Measurements from ENCODE around the gene DNAJB8.

Gene DNAJB8

DNA sequence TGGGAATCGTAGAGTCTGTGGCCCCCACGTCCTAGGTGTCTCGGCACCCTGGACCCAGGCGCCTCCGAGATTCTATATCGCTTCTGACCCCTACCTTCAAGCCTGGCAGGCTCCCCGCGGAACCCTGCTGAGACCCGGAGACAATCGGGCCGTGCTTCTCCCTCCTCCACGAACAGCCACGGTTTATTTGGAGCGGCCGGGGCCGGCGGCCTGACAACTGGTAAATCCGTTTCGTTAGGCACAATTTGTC, 24.9 kb upstream of the DNAJB8 start:
- H2BK15ac ChIP-seq (ENCODE audit: low read depth, poor library complexity, severe bottlenecking): no peak overlapping the region
- no peak overlapping the region for H4K91ac ChIP-seq (ENCODE audit: low read length)
- no peak overlapping the region for H2BK12ac ChIP-seq (ENCODE audit: low read length in 2 of 2)
- H3K27me3 ChIP-seq (ENCODE audit: control insufficient read depth in 1 of 2, insufficient read depth in 1 of 2, low read length in 2 of 2): peaks cover 95 to 97% of the 10 kb centered on the region in 2 experiments
- no peak overlapping the region for H2BK120ac ChIP-seq (ENCODE audit: low read depth, low read length)
- H3K4me3 ChIP-seq (ENCODE audit: insufficient read depth in 1 of 2, low read depth in 1 of 2, low read length in 2 of 2): no peak overlapping the region
- H3K14ac ChIP-seq (ENCODE audit: low read length in 2 of 2): no peak overlapping the region
- WGBS: 1% methylated on average over 19 of the region's 19 CpGs
- no peak overlapping the region for H3K18ac ChIP-seq (ENCODE audit: low read depth in 1 of 2, low read length in 2 of 2)
- no peak overlapping the region for H3K23ac ChIP-seq (ENCODE audit: low read length in 2 of 2)
- H3K4ac ChIP-seq (ENCODE audit: low read depth in 1 of 2, low read length in 2 of 2): no peak overlapping the region
- H3K9me3 ChIP-seq (ENCODE audit: control insufficient read depth, low read length): no peaks in the 10 kb centered on the region
- no peak overlapping the region for H2AK5ac ChIP-seq (ENCODE audit: low read length, severe bottlenecking)
- no peaks in the 10 kb centered on the region for H3K36me3 ChIP-seq (ENCODE audit: control insufficient read depth in 1 of 2, insufficient read depth in 2 of 2, low read depth in 1 of 2, low read length in 2 of 2)
- H2BK5ac ChIP-seq (ENCODE audit: low read depth, low read length, poor library complexity, severe bottlenecking): no peak overlapping the region
- peaks cover 44% of the 10 kb centered on the region for H3K4me1 ChIP-seq (ENCODE audit: control insufficient read depth, insufficient read depth, low read depth, low read length)
- H3K4me2 ChIP-seq (ENCODE audit: low read length, poor library complexity, severe bottlenecking): no peak overlapping the region
- H3K27ac ChIP-seq (ENCODE audit: low read length, poor library complexity, severe bottlenecking): no peak overlapping the region
- H3K79me1 ChIP-seq (replicated peaks; ENCODE audit: low read length, poor library complexity, severe bottlenecking): no peaks in the 10 kb centered on the region
- no peak overlapping the region for H4K8ac ChIP-seq (ENCODE audit: low read length)
- H3K9ac ChIP-seq (ENCODE audit: low read length): no peak overlapping the region
- no peak overlapping the region for H2AFZ ChIP-seq (ENCODE audit: low read depth, low read length)
- no peak for DNase-seq

DNA sequence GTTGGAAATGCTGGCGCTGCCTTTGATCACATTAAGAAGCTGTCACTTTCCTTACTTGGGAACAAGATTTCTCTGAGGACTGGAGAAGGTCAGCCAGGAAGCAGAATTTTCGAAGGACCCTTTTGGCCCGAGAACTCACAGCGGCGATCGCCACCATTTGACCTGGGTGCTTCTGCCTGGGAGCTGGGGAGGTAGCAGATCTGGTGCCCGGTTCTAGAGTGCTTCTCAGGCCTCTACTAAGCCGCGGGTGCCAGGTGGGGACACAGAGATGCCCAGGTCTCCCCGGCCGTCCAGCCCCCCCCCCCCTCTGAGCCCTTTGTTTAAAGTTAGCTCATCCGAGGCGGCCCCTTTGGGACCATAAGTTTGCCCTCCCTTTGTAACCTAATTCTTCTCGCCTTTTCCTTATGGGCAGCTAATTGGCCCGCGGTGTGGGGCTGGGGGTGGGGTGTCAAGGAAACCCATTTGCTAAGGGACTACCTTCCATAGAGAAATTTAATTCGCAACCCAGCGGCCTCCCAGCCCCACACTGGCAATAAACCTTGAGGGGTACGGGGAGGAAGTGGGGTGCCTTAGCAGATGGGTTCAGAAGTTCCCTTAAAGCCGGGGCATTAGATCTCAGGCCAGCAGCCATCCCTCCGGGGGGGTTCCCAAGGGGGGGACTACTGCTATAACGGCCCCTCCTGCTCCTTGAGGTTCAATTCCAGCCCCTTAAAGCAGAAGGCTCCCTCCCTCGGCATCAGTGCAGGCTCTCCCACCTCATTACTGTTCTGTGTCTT, 24.4 kb upstream of the DNAJB8 start:
- Histone ChIP-seq H3K27me3 (ENCODE audit: control insufficient read depth in 1 of 2, insufficient read depth in 1 of 2, low read length in 2 of 2) (peaks cover 95 to 97% of the 10 kb centered on the region in 2 experiments), H3K18ac (ENCODE audit: low read depth in 1 of 2, low read length in 2 of 2) (no peak overlapping the region), H3K9ac (ENCODE audit: low read length) (no peak overlapping the region), H2BK12ac (ENCODE audit: low read length in 2 of 2) (no peak overlapping the region), H3K36me3 (ENCODE audit: control insufficient read depth in 1 of 2, insufficient read depth in 2 of 2, low read depth in 1 of 2, low read length in 2 of 2) (no peaks in the 10 kb centered on the region), H3K4me3 (ENCODE audit: insufficient read depth in 1 of 2, low read depth in 1 of 2, low read length in 2 of 2) (no peak overlapping the region), H4K8ac (ENCODE audit: low read length) (no peak overlapping the region), H2BK5ac (ENCODE audit: low read depth, low read length, poor library complexity, severe bottlenecking) (no peak overlapping the region), H2AFZ (ENCODE audit: low read depth, low read length) (no peak overlapping the region), H3K4me1 (ENCODE audit: control insufficient read depth, insufficient read depth, low read depth, low read length) (peaks cover 43% of the 10 kb centered on the region), H3K27ac (ENCODE audit: low read length, poor library complexity, severe bottlenecking) (no peak overlapping the region), H3K23ac (ENCODE audit: low read length in 2 of 2) (no peak overlapping the region), H3K4ac (ENCODE audit: low read depth in 1 of 2, low read length in 2 of 2) (no peak overlapping the region), H3K4me2 (ENCODE audit: low read length, poor library complexity, severe bottlenecking) (no peak overlapping the region), H4K91ac (ENCODE audit: low read length) (no peak overlapping the region), H3K79me1 (replicated peaks; ENCODE audit: low read length, poor library complexity, severe bottlenecking) (no peaks in the 10 kb centered on the region), H2BK120ac (ENCODE audit: low read depth, low read length) (no peak overlapping the region), H2BK15ac (ENCODE audit: low read depth, poor library complexity, severe bottlenecking) (no peak overlapping the region), H2AK5ac (ENCODE audit: low read length, severe bottlenecking) (no peak overlapping the region), H3K14ac (ENCODE audit: low read length in 2 of 2) (no peak overlapping the region), H3K9me3 (ENCODE audit: control insufficient read depth, low read length) (no peaks in the 10 kb centered on the region)
- no peak for DNase-seq
- WGBS: 3% methylated on average over 17 of the region's 23 CpGs

GRCh38 chr3:128490650-128490914, 23.9 kb upstream of the DNAJB8 start:
- no peak overlapping the region for H3K4me2 ChIP-seq (ENCODE audit: low read length, poor library complexity, severe bottlenecking)
- WGBS: 2% methylated on average over 10 of the region's 10 CpGs
- no peaks in the 10 kb centered on the region for H3K79me1 ChIP-seq (replicated peaks; ENCODE audit: low read length, poor library complexity, severe bottlenecking)

DNA sequence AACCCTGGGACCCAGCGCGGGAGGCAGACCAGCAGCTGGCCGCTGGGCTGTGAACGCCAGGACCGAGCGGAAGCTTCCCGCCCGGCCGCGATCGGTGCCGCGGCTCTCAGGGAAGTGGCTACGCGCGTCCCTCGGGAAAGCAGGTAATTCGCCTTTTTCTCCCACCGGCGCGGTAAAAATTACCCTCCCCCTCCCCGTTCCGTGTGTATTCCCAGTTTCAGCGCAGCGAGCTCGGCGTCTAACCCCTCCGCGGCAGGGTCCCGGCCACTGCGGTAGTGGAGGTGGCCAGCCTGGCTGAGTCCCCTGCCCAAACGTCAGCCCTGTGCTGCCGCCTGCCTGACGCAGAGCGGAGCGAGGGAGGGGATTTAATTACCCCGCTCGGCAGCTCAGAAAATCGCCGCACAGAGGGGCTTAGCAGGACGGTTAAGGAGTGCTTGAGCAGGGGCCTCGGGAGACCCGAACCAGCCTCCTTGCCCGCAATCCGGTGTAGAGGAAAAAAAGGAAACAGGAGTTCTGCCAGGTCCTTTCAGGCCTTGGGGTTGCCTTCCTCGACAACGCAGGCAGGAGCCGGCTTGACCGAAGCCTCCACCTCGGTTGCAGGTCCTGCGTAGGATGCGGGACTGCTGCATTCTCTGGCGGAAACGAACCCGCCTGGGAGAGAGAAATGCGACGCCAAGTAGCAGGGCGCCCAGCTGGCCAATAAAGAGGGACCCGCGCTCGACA, 23.4 kb upstream of the DNAJB8 start:
- H2BK120ac ChIP-seq (ENCODE audit: low read depth, low read length): no peak overlapping the region
- no peak overlapping the region for H2BK12ac ChIP-seq (ENCODE audit: low read length in 2 of 2)
- H3K14ac ChIP-seq (ENCODE audit: low read length in 2 of 2): no peak overlapping the region
- H3K36me3 ChIP-seq (ENCODE audit: control insufficient read depth in 1 of 2, insufficient read depth in 2 of 2, low read depth in 1 of 2, low read length in 2 of 2): no peaks in the 10 kb centered on the region
- H3K9ac ChIP-seq (ENCODE audit: low read length): no peak overlapping the region
- DNase-seq: peak; percentile 49
- no peaks in the 10 kb centered on the region for H3K9me3 ChIP-seq (ENCODE audit: control insufficient read depth, low read length)
- peaks cover 43% of the 10 kb centered on the region for H3K4me1 ChIP-seq (ENCODE audit: control insufficient read depth, insufficient read depth, low read depth, low read length)
- WGBS: under 1% methylated on average over 58 of the region's 61 CpGs
- peaks cover 95 to 97% of the 10 kb centered on the region in 2 experiments for H3K27me3 ChIP-seq (ENCODE audit: control insufficient read depth in 1 of 2, insufficient read depth in 1 of 2, low read length in 2 of 2)
- H3K23ac ChIP-seq (ENCODE audit: low read length in 2 of 2): peak overlapping the region in 1 of 2 experiments; percentile 79
- H3K4me2 ChIP-seq (ENCODE audit: low read length, poor library complexity, severe bottlenecking): peak overlapping the region; percentile 67
- H2AK5ac ChIP-seq (ENCODE audit: low read length, severe bottlenecking): no peak overlapping the region
- no peak overlapping the region for H3K18ac ChIP-seq (ENCODE audit: low read depth in 1 of 2, low read length in 2 of 2)
- peak overlapping the region in 1 of 2 experiments; percentile 56 for H3K4me3 ChIP-seq (ENCODE audit: insufficient read depth in 1 of 2, low read depth in 1 of 2, low read length in 2 of 2)
- no peak overlapping the region for H2BK5ac ChIP-seq (ENCODE audit: low read depth, low read length, poor library complexity, severe bottlenecking)
- H2AFZ ChIP-seq (ENCODE audit: low read depth, low read length): peak overlapping the region; percentile 34
- no peak overlapping the region for H3K4ac ChIP-seq (ENCODE audit: low read depth in 1 of 2, low read length in 2 of 2)
- no peak overlapping the region for H4K8ac ChIP-seq (ENCODE audit: low read length)
- H4K91ac ChIP-seq (ENCODE audit: low read length): no peak overlapping the region
- no peak overlapping the region for H3K27ac ChIP-seq (ENCODE audit: low read length, poor library complexity, severe bottlenecking)
- H2BK15ac ChIP-seq (ENCODE audit: low read depth, poor library complexity, severe bottlenecking): no peak overlapping the region
- no peaks in the 10 kb centered on the region for H3K79me1 ChIP-seq (replicated peaks; ENCODE audit: low read length, poor library complexity, severe bottlenecking)

More at GRCh38 chr3:128490650-128490914, 23.9 kb upstream of the DNAJB8 start:
- Histone ChIP-seq H2AFZ (ENCODE audit: low read depth, low read length) (no peak overlapping the region), H4K91ac (ENCODE audit: low read length) (no peak overlapping the region), H3K4ac (ENCODE audit: low read depth in 1 of 2, low read length in 2 of 2) (no peak overlapping the region), H3K14ac (ENCODE audit: low read length in 2 of 2) (no peak overlapping the region), H3K27ac (ENCODE audit: low read length, poor library complexity, severe bottlenecking) (no peak overlapping the region), H3K4me3 (ENCODE audit: insufficient read depth in 1 of 2, low read depth in 1 of 2, low read length in 2 of 2) (no peak overlapping the region), H2BK120ac (ENCODE audit: low read depth, low read length) (no peak overlapping the region), H2BK15ac (ENCODE audit: low read depth, poor library complexity, severe bottlenecking) (no peak overlapping the region), H3K9me3 (ENCODE audit: control insufficient read depth, low read length) (no peaks in the 10 kb centered on the region), H3K4me1 (ENCODE audit: control insufficient read depth, insufficient read depth, low read depth, low read length) (peaks cover 43% of the 10 kb centered on the region), H2AK5ac (ENCODE audit: low read length, severe bottlenecking) (no peak overlapping the region), H3K27me3 (ENCODE audit: control insufficient read depth in 1 of 2, insufficient read depth in 1 of 2, low read length in 2 of 2) (peaks cover 95 to 97% of the 10 kb centered on the region in 2 experiments), H3K9ac (ENCODE audit: low read length) (no peak overlapping the region), H3K23ac (ENCODE audit: low read length in 2 of 2) (no peak overlapping the region), H3K36me3 (ENCODE audit: control insufficient read depth in 1 of 2, insufficient read depth in 2 of 2, low read depth in 1 of 2, low read length in 2 of 2) (no peaks in the 10 kb centered on the region), H2BK12ac (ENCODE audit: low read length in 2 of 2) (no peak overlapping the region), H3K18ac (ENCODE audit: low read depth in 1 of 2, low read length in 2 of 2) (no peak overlapping the region), H4K8ac (ENCODE audit: low read length) (no peak overlapping the region), H2BK5ac (ENCODE audit: low read depth, low read length, poor library complexity, severe bottlenecking) (no peak overlapping the region)
- no peak for DNase-seq
